ENCODE data around the gene TIAM1.

TIAM1 gene

GRCh38 chr21:31075848-31076247 is 268.2 kb downstream of the TIAM1 start:
- no peak for DNase-seq

GRCh38 chr21:31072533-31072932 is 271.5 kb downstream of the TIAM1 start:
- DNase-seq, result no peak

Data from T-helper 1 cell (primary cell).